SK-N-SH treated with all-trans-retinoic acid at 6 μM for 48 hours (cell line): ENCODE data around the gene CBFA2T2.

Experiments used
- ATAC-seq: fragments of 200-7000 bp; cut with Tn5 transposase; 3 replicates; pipeline ENCODE4 v1.9.1; 2020; ENCODE audit warnings: mild to moderate bottlenecking, moderate library complexity
- ARNTL ChIP-seq: fragments of 450-650 bp; formaldehyde crosslinking; IDR thresholded peaks from 2 replicates; pipeline ENCODE4 v1.5.0; 2020; ENCODE audit warnings: low read depth, mild to moderate bottlenecking, moderate library complexity, borderline replicate concordance
- BACH2 ChIP-seq: fragments of 250-450 bp; sonication (Bioruptor Pico); IDR thresholded peaks from 2 replicates; pipeline ENCODE4 v1.9.0; 2021; ENCODE audit warnings: mild to moderate bottlenecking, borderline replicate concordance
- CSDC2 ChIP-seq: fragments of 250-450 bp; sonication (Bioruptor Pico); IDR thresholded peaks from 2 replicates; pipeline ENCODE4 v1.5.0; 2020; ENCODE audit warnings: mild to moderate bottlenecking, moderate library complexity
- ESRRG ChIP-seq: fragments of 250-450 bp; sonication (Bioruptor Pico); IDR thresholded peaks from 2 replicates; pipeline ENCODE4 v1.6.1; 2021; ENCODE audit warnings: mild to moderate bottlenecking
- GLIS3 ChIP-seq: fragments of 250-450 bp; sonication (Bioruptor Pico); IDR thresholded peaks from 2 replicates; pipeline ENCODE4 v1.5.0; 2020; ENCODE audit warnings: mild to moderate bottlenecking, moderate library complexity
- ISL1 ChIP-seq: fragments of 250-450 bp; sonication (Bioruptor Pico); IDR thresholded peaks from 2 replicates; pipeline ENCODE4 v2.1.2; 2022; ENCODE audit warnings: mild to moderate bottlenecking, moderate library complexity
- OSR1 ChIP-seq: fragments of 250-450 bp; sonication (Bioruptor Pico); IDR thresholded peaks from 2 replicates; pipeline ENCODE4 v1.8.0; 2022; ENCODE audit warnings: moderate library complexity, mild to moderate bottlenecking, inconsistent platforms
- PPARA ChIP-seq: fragments of 250-450 bp; sonication (Bioruptor Pico); IDR thresholded peaks from 2 replicates; pipeline ENCODE4 v1.5.0; 2020; ENCODE audit warnings: mild to moderate bottlenecking, borderline replicate concordance
- SNAI2 ChIP-seq: fragments of 250-450 bp; sonication (Bioruptor Pico); IDR thresholded peaks from 2 replicates; pipeline ENCODE4 v1.5.0; 2020; ENCODE audit warnings: mild to moderate bottlenecking, moderate library complexity
- TCF4 ChIP-seq: fragments of 250-450 bp; sonication (Bioruptor Pico); IDR thresholded peaks from 2 replicates; pipeline ENCODE4 v1.8.0; 2021; ENCODE audit warnings: mild to moderate bottlenecking, moderate library complexity, borderline replicate concordance
- TOX ChIP-seq: fragments of 250-450 bp; sonication (Bioruptor Pico); IDR thresholded peaks from 2 replicates; pipeline ENCODE4 v1.8.0; 2021; ENCODE audit warnings: mild to moderate bottlenecking, moderate library complexity, borderline replicate concordance
- ZC3H10 ChIP-seq: fragments of 250-450 bp; sonication (Bioruptor Pico); IDR thresholded peaks from 2 replicates; pipeline ENCODE4 v1.5.1; 2021; ENCODE audit warnings: mild to moderate bottlenecking, moderate library complexity
- ZFP3 ChIP-seq: fragments of 250-450 bp; sonication (Bioruptor Pico); IDR thresholded peaks from 2 replicates; pipeline ENCODE4 v1.5.0; 2020; ENCODE audit warnings: mild to moderate bottlenecking, moderate library complexity
- ZFP30 ChIP-seq: fragments of 450-650 bp; formaldehyde crosslinking; IDR thresholded peaks from 2 replicates; pipeline ENCODE4 v1.5.0; 2022; ENCODE audit warnings: mild to moderate bottlenecking, moderate library complexity
- ZNF565 ChIP-seq: fragments of 450-650 bp; formaldehyde crosslinking; conservative IDR thresholded peaks from 2 replicates; pipeline ENCODE4 v1.5.0; 2020; ENCODE audit warnings: low read depth, mild to moderate bottlenecking, moderate library complexity
- ZNF8 ChIP-seq: fragments of 450-650 bp; formaldehyde crosslinking; IDR thresholded peaks from 2 replicates; pipeline ENCODE4 v1.5.0; 2020; ENCODE audit warnings: mild to moderate bottlenecking, moderate library complexity
- TF ChIP-seq, protein P1 (sequence below): fragments of 250-450 bp; sonication (Bioruptor Pico); IDR thresholded peaks from 2 replicates; pipeline ENCODE4 v1.5.0; 2020; ENCODE audit warnings: mild to moderate bottlenecking, moderate library complexity
- TF ChIP-seq, protein P2 (sequence below): fragments of 250-450 bp; sonication (Bioruptor Pico); IDR thresholded peaks from 2 replicates; pipeline ENCODE4 v1.8.0; 2021; ENCODE audit warnings: low read depth, mild to moderate bottlenecking, moderate library complexity, borderline replicate concordance
- TF ChIP-seq, protein P3 (sequence below): fragments of 250-450 bp; sonication (Bioruptor Pico); IDR thresholded peaks from 2 replicates; pipeline ENCODE4 v1.5.1; 2021; ENCODE audit warnings: mild to moderate bottlenecking, moderate library complexity
- TF ChIP-seq, protein P4 (sequence below): fragments of 250-450 bp; sonication (Bioruptor Pico); IDR thresholded peaks from 2 replicates; pipeline ENCODE4 v1.8.0; 2020; ENCODE audit warnings: mild to moderate bottlenecking, moderate library complexity, borderline replicate concordance

The CBFA2T2 gene

DNA sequence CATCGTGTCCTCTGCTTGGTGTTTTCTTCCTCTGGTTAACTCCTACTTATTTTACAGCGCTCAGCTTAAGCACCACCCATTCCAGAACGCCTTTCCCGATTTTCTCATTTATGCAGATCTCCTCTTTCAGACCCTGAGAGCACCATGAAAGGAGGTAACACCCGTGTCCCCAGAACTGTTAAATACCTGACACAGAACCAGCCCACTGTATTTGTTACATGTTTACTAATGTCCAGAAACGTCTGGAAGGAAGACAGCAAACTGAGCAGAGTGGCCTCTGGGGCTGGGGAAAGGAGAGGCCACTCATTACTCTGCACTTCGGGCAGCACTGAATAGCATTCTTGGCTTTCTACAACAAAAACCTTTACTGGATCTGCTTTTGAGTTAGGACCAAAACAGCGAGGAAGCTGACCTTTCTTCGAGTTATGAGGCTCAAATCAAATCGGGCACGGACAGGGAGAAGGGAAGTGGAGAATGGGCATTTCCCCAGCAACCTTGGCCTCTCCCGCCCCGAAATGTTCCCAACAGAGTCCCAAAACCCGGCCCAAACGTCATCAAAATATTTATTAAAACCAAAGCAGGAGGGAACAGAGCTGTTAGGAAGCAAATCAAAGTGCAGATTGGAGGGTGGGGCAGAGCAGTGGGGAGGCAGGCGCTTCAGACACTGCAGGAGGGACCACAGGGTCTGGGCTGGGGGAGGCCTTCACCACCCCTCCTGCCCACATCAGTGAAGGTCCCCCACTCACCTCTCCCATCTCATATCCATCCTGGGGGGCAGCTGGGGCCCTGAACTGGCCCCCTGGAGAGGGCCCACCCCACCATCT is 185.5 kb downstream of the CBFA2T2 start:
- TF ChIP-seq, protein P1, sequence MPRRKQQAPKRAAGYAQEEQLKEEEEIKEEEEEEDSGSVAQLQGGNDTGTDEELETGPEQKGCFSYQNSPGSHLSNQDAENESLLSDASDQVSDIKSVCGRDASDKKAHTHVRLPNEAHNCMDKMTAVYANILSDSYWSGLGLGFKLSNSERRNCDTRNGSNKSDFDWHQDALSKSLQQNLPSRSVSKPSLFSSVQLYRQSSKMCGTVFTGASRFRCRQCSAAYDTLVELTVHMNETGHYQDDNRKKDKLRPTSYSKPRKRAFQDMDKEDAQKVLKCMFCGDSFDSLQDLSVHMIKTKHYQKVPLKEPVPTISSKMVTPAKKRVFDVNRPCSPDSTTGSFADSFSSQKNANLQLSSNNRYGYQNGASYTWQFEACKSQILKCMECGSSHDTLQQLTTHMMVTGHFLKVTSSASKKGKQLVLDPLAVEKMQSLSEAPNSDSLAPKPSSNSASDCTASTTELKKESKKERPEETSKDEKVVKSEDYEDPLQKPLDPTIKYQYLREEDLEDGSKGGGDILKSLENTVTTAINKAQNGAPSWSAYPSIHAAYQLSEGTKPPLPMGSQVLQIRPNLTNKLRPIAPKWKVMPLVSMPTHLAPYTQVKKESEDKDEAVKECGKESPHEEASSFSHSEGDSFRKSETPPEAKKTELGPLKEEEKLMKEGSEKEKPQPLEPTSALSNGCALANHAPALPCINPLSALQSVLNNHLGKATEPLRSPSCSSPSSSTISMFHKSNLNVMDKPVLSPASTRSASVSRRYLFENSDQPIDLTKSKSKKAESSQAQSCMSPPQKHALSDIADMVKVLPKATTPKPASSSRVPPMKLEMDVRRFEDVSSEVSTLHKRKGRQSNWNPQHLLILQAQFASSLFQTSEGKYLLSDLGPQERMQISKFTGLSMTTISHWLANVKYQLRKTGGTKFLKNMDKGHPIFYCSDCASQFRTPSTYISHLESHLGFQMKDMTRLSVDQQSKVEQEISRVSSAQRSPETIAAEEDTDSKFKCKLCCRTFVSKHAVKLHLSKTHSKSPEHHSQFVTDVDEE (CRISPR knock-in tag), result no peak
- no peak for TF ChIP-seq OSR1 (CRISPR knock-in tag)
- no peak for TF ChIP-seq TOX (CRISPR knock-in tag)
- TF ChIP-seq, protein P2, sequence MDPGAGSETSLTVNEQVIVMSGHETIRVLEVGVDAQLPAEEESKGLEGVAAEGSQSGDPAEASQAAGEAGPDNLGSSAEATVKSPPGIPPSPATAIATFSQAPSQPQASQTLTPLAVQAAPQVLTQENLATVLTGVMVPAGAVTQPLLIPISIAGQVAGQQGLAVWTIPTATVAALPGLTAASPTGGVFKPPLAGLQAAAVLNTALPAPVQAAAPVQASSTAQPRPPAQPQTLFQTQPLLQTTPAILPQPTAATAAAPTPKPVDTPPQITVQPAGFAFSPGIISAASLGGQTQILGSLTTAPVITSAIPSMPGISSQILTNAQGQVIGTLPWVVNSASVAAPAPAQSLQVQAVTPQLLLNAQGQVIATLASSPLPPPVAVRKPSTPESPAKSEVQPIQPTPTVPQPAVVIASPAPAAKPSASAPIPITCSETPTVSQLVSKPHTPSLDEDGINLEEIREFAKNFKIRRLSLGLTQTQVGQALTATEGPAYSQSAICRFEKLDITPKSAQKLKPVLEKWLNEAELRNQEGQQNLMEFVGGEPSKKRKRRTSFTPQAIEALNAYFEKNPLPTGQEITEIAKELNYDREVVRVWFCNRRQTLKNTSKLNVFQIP (CRISPR knock-in tag), result no peak
- TF ChIP-seq, protein P3, sequence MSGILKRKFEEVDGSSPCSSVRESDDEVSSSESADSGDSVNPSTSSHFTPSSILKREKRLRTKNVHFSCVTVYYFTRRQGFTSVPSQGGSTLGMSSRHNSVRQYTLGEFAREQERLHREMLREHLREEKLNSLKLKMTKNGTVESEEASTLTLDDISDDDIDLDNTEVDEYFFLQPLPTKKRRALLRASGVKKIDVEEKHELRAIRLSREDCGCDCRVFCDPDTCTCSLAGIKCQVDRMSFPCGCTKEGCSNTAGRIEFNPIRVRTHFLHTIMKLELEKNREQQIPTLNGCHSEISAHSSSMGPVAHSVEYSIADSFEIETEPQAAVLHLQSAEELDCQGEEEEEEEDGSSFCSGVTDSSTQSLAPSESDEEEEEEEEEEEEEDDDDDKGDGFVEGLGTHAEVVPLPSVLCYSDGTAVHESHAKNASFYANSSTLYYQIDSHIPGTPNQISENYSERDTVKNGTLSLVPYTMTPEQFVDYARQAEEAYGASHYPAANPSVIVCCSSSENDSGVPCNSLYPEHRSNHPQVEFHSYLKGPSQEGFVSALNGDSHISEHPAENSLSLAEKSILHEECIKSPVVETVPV (CRISPR knock-in tag), result no peak
- TF ChIP-seq ZC3H10 (CRISPR knock-in tag), result no peak
- TF ChIP-seq, protein P4, sequence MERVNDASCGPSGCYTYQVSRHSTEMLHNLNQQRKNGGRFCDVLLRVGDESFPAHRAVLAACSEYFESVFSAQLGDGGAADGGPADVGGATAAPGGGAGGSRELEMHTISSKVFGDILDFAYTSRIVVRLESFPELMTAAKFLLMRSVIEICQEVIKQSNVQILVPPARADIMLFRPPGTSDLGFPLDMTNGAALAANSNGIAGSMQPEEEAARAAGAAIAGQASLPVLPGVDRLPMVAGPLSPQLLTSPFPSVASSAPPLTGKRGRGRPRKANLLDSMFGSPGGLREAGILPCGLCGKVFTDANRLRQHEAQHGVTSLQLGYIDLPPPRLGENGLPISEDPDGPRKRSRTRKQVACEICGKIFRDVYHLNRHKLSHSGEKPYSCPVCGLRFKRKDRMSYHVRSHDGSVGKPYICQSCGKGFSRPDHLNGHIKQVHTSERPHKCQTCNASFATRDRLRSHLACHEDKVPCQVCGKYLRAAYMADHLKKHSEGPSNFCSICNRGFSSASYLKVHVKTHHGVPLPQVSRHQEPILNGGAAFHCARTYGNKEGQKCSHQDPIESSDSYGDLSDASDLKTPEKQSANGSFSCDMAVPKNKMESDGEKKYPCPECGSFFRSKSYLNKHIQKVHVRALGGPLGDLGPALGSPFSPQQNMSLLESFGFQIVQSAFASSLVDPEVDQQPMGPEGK (CRISPR knock-in tag), result no peak
- no peak for TF ChIP-seq ARNTL (CRISPR knock-in tag)
- TF ChIP-seq SNAI2 (CRISPR knock-in tag), result no peak
- no peak for TF ChIP-seq ZNF565 (CRISPR knock-in tag)
- TF ChIP-seq ZFP30, result no peak
- TF ChIP-seq ZNF8 (CRISPR knock-in tag), result no peak
- no peak for TF ChIP-seq ZFP3
- no peak for TF ChIP-seq CSDC2
- no peak for ATAC-seq

DNA sequence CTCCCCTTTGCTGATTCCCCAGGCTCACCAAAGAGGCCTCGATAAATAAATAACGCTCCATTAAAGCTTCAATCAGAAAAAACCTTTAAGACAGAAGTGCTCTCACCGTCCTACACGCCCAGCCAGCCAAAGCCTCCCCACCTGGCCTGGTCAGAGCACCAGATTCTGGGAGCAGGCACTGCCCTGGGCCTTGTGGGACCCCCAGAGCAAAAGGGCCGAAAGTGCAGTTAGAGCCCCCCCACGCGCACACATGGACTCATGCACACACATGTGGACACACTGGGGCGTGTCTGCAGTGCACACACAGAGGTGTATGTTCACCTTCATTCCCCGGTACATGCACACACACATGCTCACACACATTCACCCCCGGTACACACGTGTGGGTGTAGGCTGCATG is 186.2 kb downstream of the CBFA2T2 start:
- ATAC-seq, result no peak
- TF ChIP-seq ZFP30 (no peak), BACH2 (CRISPR knock-in tag) (no peak), OSR1 (CRISPR knock-in tag) (no peak), ZC3H10 (CRISPR knock-in tag) (no peak), GLIS3 (CRISPR knock-in tag) (no peak), ESRRG (CRISPR knock-in tag) (no peak), TCF4 (no peak), ISL1 (CRISPR knock-in tag) (no peak), PPARA (CRISPR knock-in tag) (no peak), ARNTL (CRISPR knock-in tag) (no peak)
- TF ChIP-seq, protein P4 (CRISPR knock-in tag), result no peak
- TF ChIP-seq, protein P3 (CRISPR knock-in tag), result no peak
- TF ChIP-seq, protein P1 (CRISPR knock-in tag), result no peak
- TF ChIP-seq, all 23 proteins: peak for 0
